SK-N-SH treated with all-trans-retinoic acid at 6 μM for 48 hours (cell line): Measurements from ENCODE around the gene CSNK1G1.

Experiments
- ATAC-seq: fragments of 200-7000 bp; cut with Tn5 transposase; 3 replicates; pipeline ENCODE4 v1.9.1; 2020; ENCODE audit warnings: mild to moderate bottlenecking, moderate library complexity
- ARNTL ChIP-seq: fragments of 450-650 bp; formaldehyde crosslinking; IDR thresholded peaks from 2 replicates; pipeline ENCODE4 v1.5.0; 2020; ENCODE audit warnings: low read depth, mild to moderate bottlenecking, moderate library complexity, borderline replicate concordance
- BACH2 ChIP-seq: fragments of 250-450 bp; sonication (Bioruptor Pico); IDR thresholded peaks from 2 replicates; pipeline ENCODE4 v1.9.0; 2021; ENCODE audit warnings: mild to moderate bottlenecking, borderline replicate concordance
- CSDC2 ChIP-seq: fragments of 250-450 bp; sonication (Bioruptor Pico); IDR thresholded peaks from 2 replicates; pipeline ENCODE4 v1.5.0; 2020; ENCODE audit warnings: mild to moderate bottlenecking, moderate library complexity
- GLIS3 ChIP-seq: fragments of 250-450 bp; sonication (Bioruptor Pico); IDR thresholded peaks from 2 replicates; pipeline ENCODE4 v1.5.0; 2020; ENCODE audit warnings: mild to moderate bottlenecking, moderate library complexity
- ISL1 ChIP-seq: fragments of 250-450 bp; sonication (Bioruptor Pico); IDR thresholded peaks from 2 replicates; pipeline ENCODE4 v2.1.2; 2022; ENCODE audit warnings: mild to moderate bottlenecking, moderate library complexity
- OSR1 ChIP-seq: fragments of 250-450 bp; sonication (Bioruptor Pico); IDR thresholded peaks from 2 replicates; pipeline ENCODE4 v1.8.0; 2022; ENCODE audit warnings: moderate library complexity, mild to moderate bottlenecking, inconsistent platforms
- PPARA ChIP-seq: fragments of 250-450 bp; sonication (Bioruptor Pico); IDR thresholded peaks from 2 replicates; pipeline ENCODE4 v1.5.0; 2020; ENCODE audit warnings: mild to moderate bottlenecking, borderline replicate concordance
- RARB ChIP-seq: fragments of 250-450 bp; sonication (Bioruptor Pico); IDR thresholded peaks from 2 replicates; pipeline ENCODE4 v1.8.0; 2021; ENCODE audit warnings: mild to moderate bottlenecking, moderate library complexity
- SNAI2 ChIP-seq: fragments of 250-450 bp; sonication (Bioruptor Pico); IDR thresholded peaks from 2 replicates; pipeline ENCODE4 v1.5.0; 2020; ENCODE audit warnings: mild to moderate bottlenecking, moderate library complexity
- TCF4 ChIP-seq: fragments of 250-450 bp; sonication (Bioruptor Pico); IDR thresholded peaks from 2 replicates; pipeline ENCODE4 v1.8.0; 2021; ENCODE audit warnings: mild to moderate bottlenecking, moderate library complexity, borderline replicate concordance
- TOX ChIP-seq: fragments of 250-450 bp; sonication (Bioruptor Pico); IDR thresholded peaks from 2 replicates; pipeline ENCODE4 v1.8.0; 2021; ENCODE audit warnings: mild to moderate bottlenecking, moderate library complexity, borderline replicate concordance
- ZC3H10 ChIP-seq: fragments of 250-450 bp; sonication (Bioruptor Pico); IDR thresholded peaks from 2 replicates; pipeline ENCODE4 v1.5.1; 2021; ENCODE audit warnings: mild to moderate bottlenecking, moderate library complexity
- ZFP3 ChIP-seq: fragments of 250-450 bp; sonication (Bioruptor Pico); IDR thresholded peaks from 2 replicates; pipeline ENCODE4 v1.5.0; 2020; ENCODE audit warnings: mild to moderate bottlenecking, moderate library complexity
- ZFP30 ChIP-seq: fragments of 450-650 bp; formaldehyde crosslinking; IDR thresholded peaks from 2 replicates; pipeline ENCODE4 v1.5.0; 2022; ENCODE audit warnings: mild to moderate bottlenecking, moderate library complexity
- ZNF565 ChIP-seq: fragments of 450-650 bp; formaldehyde crosslinking; conservative IDR thresholded peaks from 2 replicates; pipeline ENCODE4 v1.5.0; 2020; ENCODE audit warnings: low read depth, mild to moderate bottlenecking, moderate library complexity
- ZNF70 ChIP-seq: fragments of 450-650 bp; formaldehyde crosslinking; IDR thresholded peaks from 2 replicates; pipeline ENCODE4 v1.5.0; 2020; ENCODE audit warnings: mild to moderate bottlenecking, moderate library complexity
- ZNF8 ChIP-seq: fragments of 450-650 bp; formaldehyde crosslinking; IDR thresholded peaks from 2 replicates; pipeline ENCODE4 v1.5.0; 2020; ENCODE audit warnings: mild to moderate bottlenecking, moderate library complexity
- TF ChIP-seq, protein P1 (sequence below): fragments of 250-450 bp; sonication (Bioruptor Pico); IDR thresholded peaks from 2 replicates; pipeline ENCODE4 v1.5.1; 2020; ENCODE audit warnings: low read depth, mild to moderate bottlenecking, moderate library complexity
- TF ChIP-seq, protein P2 (sequence below): fragments of 250-450 bp; sonication (Bioruptor Pico); IDR thresholded peaks from 2 replicates; pipeline ENCODE4 v1.5.0; 2020; ENCODE audit warnings: mild to moderate bottlenecking, moderate library complexity
- TF ChIP-seq, protein P3 (sequence below): fragments of 250-450 bp; sonication (Bioruptor Pico); IDR thresholded peaks from 2 replicates; pipeline ENCODE4 v1.8.0; 2020; ENCODE audit warnings: mild to moderate bottlenecking, moderate library complexity, borderline replicate concordance
- TF ChIP-seq, protein P4 (sequence below): fragments of 250-450 bp; sonication (Bioruptor Pico); IDR thresholded peaks from 2 replicates; pipeline ENCODE4 v1.5.1; 2021; ENCODE audit warnings: mild to moderate bottlenecking, moderate library complexity

The CSNK1G1 gene

DNA sequence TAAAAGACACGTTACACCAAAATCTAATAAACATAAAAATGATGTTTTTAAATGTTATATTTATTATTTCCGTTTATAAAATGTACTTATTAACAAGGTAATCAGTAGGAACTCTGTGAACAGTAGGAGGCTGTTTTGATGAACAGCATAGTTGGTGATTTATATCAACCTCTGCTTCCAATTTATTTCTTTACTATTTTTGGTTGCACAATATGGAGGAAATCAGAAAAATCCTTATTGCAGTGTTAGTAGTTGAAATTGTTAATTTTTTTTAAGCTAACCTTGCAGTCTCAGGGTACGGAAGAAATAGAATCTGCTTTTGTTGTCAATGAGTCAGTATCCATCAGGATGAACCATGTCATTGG lies 209.5 kb downstream of the CSNK1G1 start:
- TF ChIP-seq, protein P1, sequence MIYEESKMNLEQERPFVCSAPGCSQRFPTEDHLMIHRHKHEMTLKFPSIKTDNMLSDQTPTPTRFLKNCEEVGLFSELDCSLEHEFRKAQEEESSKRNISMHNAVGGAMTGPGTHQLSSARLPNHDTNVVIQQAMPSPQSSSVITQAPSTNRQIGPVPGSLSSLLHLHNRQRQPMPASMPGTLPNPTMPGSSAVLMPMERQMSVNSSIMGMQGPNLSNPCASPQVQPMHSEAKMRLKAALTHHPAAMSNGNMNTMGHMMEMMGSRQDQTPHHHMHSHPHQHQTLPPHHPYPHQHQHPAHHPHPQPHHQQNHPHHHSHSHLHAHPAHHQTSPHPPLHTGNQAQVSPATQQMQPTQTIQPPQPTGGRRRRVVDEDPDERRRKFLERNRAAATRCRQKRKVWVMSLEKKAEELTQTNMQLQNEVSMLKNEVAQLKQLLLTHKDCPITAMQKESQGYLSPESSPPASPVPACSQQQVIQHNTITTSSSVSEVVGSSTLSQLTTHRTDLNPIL (CRISPR knock-in tag): no peak
- no peak for TF ChIP-seq ARNTL (CRISPR knock-in tag)
- no peak for TF ChIP-seq ZFP30 (CRISPR knock-in tag)
- no peak for TF ChIP-seq SNAI2 (CRISPR knock-in tag)
- no peak for TF ChIP-seq ZNF565 (CRISPR knock-in tag)
- TF ChIP-seq OSR1 (CRISPR knock-in tag): no peak
- no peak for TF ChIP-seq TOX (CRISPR knock-in tag)
- TF ChIP-seq RARB (CRISPR knock-in tag): no peak
- ATAC-seq: no peak

DNA sequence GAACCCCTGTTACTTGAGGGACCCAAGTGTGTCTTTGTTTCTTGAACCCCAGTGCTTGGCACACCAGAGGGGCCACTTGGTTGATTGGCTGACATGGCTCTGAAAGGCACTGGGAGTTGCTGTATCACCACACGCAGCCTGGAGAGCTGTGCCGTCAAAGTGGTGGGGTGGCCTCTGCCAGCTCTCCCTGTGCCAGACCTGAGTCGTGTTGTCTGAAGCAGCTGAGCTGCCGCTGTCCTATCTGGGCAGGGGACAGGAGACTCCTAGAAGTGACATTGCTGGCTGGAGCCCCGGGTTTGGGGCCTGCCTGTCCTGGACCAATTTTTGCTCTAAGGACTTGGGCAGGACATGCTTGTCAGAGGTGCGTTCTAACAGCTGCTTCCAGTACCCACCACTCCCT lies 209.9 kb downstream of the CSNK1G1 start:
- no peak for TF ChIP-seq ISL1 (CRISPR knock-in tag)
- TF ChIP-seq ZC3H10 (CRISPR knock-in tag): no peak
- TF ChIP-seq ZNF8 (CRISPR knock-in tag): no peak
- no peak for TF ChIP-seq TCF4 (CRISPR knock-in tag)
- TF ChIP-seq, protein P2, sequence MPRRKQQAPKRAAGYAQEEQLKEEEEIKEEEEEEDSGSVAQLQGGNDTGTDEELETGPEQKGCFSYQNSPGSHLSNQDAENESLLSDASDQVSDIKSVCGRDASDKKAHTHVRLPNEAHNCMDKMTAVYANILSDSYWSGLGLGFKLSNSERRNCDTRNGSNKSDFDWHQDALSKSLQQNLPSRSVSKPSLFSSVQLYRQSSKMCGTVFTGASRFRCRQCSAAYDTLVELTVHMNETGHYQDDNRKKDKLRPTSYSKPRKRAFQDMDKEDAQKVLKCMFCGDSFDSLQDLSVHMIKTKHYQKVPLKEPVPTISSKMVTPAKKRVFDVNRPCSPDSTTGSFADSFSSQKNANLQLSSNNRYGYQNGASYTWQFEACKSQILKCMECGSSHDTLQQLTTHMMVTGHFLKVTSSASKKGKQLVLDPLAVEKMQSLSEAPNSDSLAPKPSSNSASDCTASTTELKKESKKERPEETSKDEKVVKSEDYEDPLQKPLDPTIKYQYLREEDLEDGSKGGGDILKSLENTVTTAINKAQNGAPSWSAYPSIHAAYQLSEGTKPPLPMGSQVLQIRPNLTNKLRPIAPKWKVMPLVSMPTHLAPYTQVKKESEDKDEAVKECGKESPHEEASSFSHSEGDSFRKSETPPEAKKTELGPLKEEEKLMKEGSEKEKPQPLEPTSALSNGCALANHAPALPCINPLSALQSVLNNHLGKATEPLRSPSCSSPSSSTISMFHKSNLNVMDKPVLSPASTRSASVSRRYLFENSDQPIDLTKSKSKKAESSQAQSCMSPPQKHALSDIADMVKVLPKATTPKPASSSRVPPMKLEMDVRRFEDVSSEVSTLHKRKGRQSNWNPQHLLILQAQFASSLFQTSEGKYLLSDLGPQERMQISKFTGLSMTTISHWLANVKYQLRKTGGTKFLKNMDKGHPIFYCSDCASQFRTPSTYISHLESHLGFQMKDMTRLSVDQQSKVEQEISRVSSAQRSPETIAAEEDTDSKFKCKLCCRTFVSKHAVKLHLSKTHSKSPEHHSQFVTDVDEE (CRISPR knock-in tag): no peak
- no peak for TF ChIP-seq RARB (CRISPR knock-in tag)

DNA sequence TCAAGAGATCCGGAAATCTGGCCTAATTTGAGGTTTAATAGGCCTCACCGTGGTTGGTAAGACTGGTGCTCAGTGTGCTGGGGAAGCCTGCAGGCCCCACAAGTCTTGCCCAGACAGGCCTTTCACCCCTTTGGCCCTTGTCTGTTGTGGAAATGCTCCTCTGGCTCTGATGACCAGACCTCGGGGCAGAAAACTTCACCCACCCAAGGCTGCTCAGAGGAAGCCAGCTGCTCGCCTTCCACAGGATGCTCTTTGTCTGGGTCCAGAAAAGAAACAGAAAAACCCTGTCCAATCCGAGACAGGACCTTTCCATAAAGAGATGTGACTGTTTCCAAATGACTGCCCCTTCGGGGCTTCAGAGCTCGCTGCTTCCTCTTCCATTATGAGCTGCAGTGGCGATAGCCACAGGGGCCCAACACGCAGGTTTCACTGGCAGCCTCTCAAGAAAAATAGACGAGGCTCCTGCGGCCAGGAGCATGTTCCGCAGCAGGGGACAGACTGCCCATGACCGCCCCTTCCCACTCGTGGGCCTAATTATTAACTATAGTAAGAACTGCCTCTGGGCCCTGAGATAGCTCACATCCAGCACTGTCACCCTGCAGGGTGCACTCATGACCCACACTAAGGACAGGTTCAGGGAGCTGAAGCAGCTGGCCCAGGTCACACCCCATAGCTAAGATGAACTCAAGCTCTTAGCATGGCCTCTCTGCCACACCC lies 211.2 kb downstream of the CSNK1G1 start:
- TF ChIP-seq ZNF8 (CRISPR knock-in tag): no peak
- no peak for TF ChIP-seq CSDC2 (CRISPR knock-in tag)
- no peak for TF ChIP-seq PPARA
- TF ChIP-seq ZFP30 (CRISPR knock-in tag): no peak
- no peak for TF ChIP-seq OSR1 (CRISPR knock-in tag)
- TF ChIP-seq TOX (CRISPR knock-in tag): no peak
- TF ChIP-seq ZNF70 (CRISPR knock-in tag): no peak
- TF ChIP-seq RARB (CRISPR knock-in tag): no peak
- TF ChIP-seq, protein P2 (CRISPR knock-in tag): no peak
- TF ChIP-seq BACH2 (CRISPR knock-in tag): no peak
- TF ChIP-seq, protein P3, sequence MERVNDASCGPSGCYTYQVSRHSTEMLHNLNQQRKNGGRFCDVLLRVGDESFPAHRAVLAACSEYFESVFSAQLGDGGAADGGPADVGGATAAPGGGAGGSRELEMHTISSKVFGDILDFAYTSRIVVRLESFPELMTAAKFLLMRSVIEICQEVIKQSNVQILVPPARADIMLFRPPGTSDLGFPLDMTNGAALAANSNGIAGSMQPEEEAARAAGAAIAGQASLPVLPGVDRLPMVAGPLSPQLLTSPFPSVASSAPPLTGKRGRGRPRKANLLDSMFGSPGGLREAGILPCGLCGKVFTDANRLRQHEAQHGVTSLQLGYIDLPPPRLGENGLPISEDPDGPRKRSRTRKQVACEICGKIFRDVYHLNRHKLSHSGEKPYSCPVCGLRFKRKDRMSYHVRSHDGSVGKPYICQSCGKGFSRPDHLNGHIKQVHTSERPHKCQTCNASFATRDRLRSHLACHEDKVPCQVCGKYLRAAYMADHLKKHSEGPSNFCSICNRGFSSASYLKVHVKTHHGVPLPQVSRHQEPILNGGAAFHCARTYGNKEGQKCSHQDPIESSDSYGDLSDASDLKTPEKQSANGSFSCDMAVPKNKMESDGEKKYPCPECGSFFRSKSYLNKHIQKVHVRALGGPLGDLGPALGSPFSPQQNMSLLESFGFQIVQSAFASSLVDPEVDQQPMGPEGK (CRISPR knock-in tag): no peak
- no peak for TF ChIP-seq GLIS3 (CRISPR knock-in tag)
- no peak for TF ChIP-seq ZFP3 (CRISPR knock-in tag)
- TF ChIP-seq ZC3H10 (CRISPR knock-in tag): no peak
- TF ChIP-seq ISL1 (CRISPR knock-in tag): no peak
- TF ChIP-seq, protein P1 (CRISPR knock-in tag): no peak
- no peak for TF ChIP-seq SNAI2 (CRISPR knock-in tag)
- TF ChIP-seq, protein P4, sequence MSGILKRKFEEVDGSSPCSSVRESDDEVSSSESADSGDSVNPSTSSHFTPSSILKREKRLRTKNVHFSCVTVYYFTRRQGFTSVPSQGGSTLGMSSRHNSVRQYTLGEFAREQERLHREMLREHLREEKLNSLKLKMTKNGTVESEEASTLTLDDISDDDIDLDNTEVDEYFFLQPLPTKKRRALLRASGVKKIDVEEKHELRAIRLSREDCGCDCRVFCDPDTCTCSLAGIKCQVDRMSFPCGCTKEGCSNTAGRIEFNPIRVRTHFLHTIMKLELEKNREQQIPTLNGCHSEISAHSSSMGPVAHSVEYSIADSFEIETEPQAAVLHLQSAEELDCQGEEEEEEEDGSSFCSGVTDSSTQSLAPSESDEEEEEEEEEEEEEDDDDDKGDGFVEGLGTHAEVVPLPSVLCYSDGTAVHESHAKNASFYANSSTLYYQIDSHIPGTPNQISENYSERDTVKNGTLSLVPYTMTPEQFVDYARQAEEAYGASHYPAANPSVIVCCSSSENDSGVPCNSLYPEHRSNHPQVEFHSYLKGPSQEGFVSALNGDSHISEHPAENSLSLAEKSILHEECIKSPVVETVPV (CRISPR knock-in tag): no peak
- no peak for TF ChIP-seq ZNF565 (CRISPR knock-in tag)
- TF ChIP-seq TCF4 (CRISPR knock-in tag): no peak
- ATAC-seq: no peak

More for the DNA sequence above, 209.9 kb downstream of the CSNK1G1 start:
- ATAC-seq: peak; percentile 18; the same call in 1 of the 3 replicates
